ENCODE measurements around the gene PJA1. TPM values are rescaled to one million over a fixed set of nuclear protein-coding genes. Genes with fewer than 3 reads are reported as not detected.

Gene PJA1
- polyA plus RNA-seq, 3 donors, result 2.1 to 11.6 (median 8.8) TPM

GRCh38 chrX:69163936-69164741 is 1.1 kb downstream of the PJA1 start:
- DNase-seq, result peak in 1 of 3 donors; percentile 8
- H3K4me3 ChIP-seq (replicated peaks in 1 of 3; ENCODE audit: low read depth in 2 of 3, low read length in 3 of 3), result peak overlapping the region; percentile 55 to 81 (median 71)
- no peaks in the 10 kb centered on the region for H3K4me1 ChIP-seq (ENCODE audit: control insufficient read depth in 1 of 2, insufficient read depth in 2 of 2, low read length in 2 of 2)
- H3K9ac ChIP-seq (ENCODE audit: insufficient read depth, low read length, poor library complexity, severe bottlenecking), result peak overlapping the region; percentile 62
- intact Hi-C loops (cut with micrococcal nuclease), result no loop called here
- Mint-ChIP-seq H3K4me1 (peaks cover 10% of the 10 kb centered on the region), H3K27ac (peak overlapping the region in 1 of 7 donors; percentile 76), H3K4me3 (peak overlapping the region; percentile 81 to 90), H3K27me3 (ENCODE audit: low read depth in 3 of 3) (peaks cover 1 to 6% (median 4%) of the 10 kb centered on the region in 3 donors), H3K9me3 (peaks cover 0 to 9% (median 0%) of the 10 kb centered on the region in 7 donors), H3K36me3 (peaks cover 3 to 9% of the 10 kb centered on the region in 2 donors)
- no peak overlapping the region for H3K27ac ChIP-seq (ENCODE audit: low read depth in 1 of 2, low read length in 2 of 2)
- no peaks in the 10 kb centered on the region for H3K27me3 ChIP-seq (ENCODE audit: control insufficient read depth in 2 of 2, insufficient read depth in 2 of 2, low read length in 2 of 2)
- no peaks in the 10 kb centered on the region for H3K36me3 ChIP-seq (replicated peaks in 1 of 2; ENCODE audit: control insufficient read depth in 1 of 2, insufficient read depth in 2 of 2, low read length in 2 of 2)
- no peaks in the 10 kb centered on the region for H3K79me2 ChIP-seq (ENCODE audit: insufficient read depth, low read length)
- no peak for TF ChIP-seq CTCF (IDR thresholded peaks at IDR 0.05)
- peak overlapping the region; percentile 80 for H3K4me2 ChIP-seq (replicated peaks; ENCODE audit: extremely low read depth, low read length, poor library complexity, severe bottlenecking)
- H4K20me1 ChIP-seq (ENCODE audit: insufficient read depth, low read length), result no peaks in the 10 kb centered on the region
- WGBS (ENCODE audit: insufficient coverage), result 48% methylated on average over 10 of the region's 23 CpGs
- no peaks in the 10 kb centered on the region for H3K9me3 ChIP-seq (replicated peaks in 1 of 2; ENCODE audit: control insufficient read depth in 1 of 2, insufficient read depth in 1 of 2, low read length in 2 of 2)
- H2AFZ ChIP-seq (ENCODE audit: insufficient read depth, low read depth, low read length, poor library complexity, severe bottlenecking), result peak overlapping the region; percentile 70

- Histone ChIP-seq H3K27ac (ENCODE audit: low read depth in 1 of 2, low read length in 2 of 2) (no peak overlapping the region), H4K20me1 (ENCODE audit: insufficient read depth, low read length) (no peaks in the 10 kb centered on the region), H2AFZ (ENCODE audit: insufficient read depth, low read depth, low read length, poor library complexity, severe bottlenecking) (no peak overlapping the region), H3K36me3 (replicated peaks in 1 of 2; ENCODE audit: control insufficient read depth in 1 of 2, insufficient read depth in 2 of 2, low read length in 2 of 2) (no peaks in the 10 kb centered on the region), H3K4me2 (replicated peaks; ENCODE audit: extremely low read depth, low read length, poor library complexity, severe bottlenecking) (no peak overlapping the region), H3K4me3 (replicated peaks in 1 of 3; ENCODE audit: low read depth in 2 of 3, low read length in 3 of 3) (no peak overlapping the region), H3K27me3 (ENCODE audit: control insufficient read depth in 2 of 2, insufficient read depth in 2 of 2, low read length in 2 of 2) (no peaks in the 10 kb centered on the region), H3K9ac (ENCODE audit: insufficient read depth, low read length, poor library complexity, severe bottlenecking) (no peak overlapping the region), H3K9me3 (replicated peaks in 1 of 2; ENCODE audit: control insufficient read depth in 1 of 2, insufficient read depth in 1 of 2, low read length in 2 of 2) (no peaks in the 10 kb centered on the region), H3K4me1 (ENCODE audit: control insufficient read depth in 1 of 2, insufficient read depth in 2 of 2, low read length in 2 of 2) (no peaks in the 10 kb centered on the region), H3K79me2 (ENCODE audit: insufficient read depth, low read length) (no peaks in the 10 kb centered on the region)
- Mint-ChIP-seq H3K27me3 (ENCODE audit: low read depth in 3 of 3) (peaks cover under 1 to 6% (median 4%) of the 10 kb centered on the region in 3 donors), H3K27ac (peak overlapping the region in 2 of 7 donors; percentile 10 to 73), H3K36me3 (peaks cover 3 to 9% of the 10 kb centered on the region in 2 donors), H3K9me3 (peaks cover 0 to 6% (median 0%) of the 10 kb centered on the region in 7 donors), H3K4me1 (peaks cover 10% of the 10 kb centered on the region), H3K4me3 (no peak overlapping the region)
- WGBS (ENCODE audit: insufficient coverage), result 100% methylated on average over 5 of the region's 9 CpGs
- intact Hi-C loops (cut with micrococcal nuclease), result no loop called here
- no peak for TF ChIP-seq CTCF (IDR thresholded peaks at IDR 0.05)
- DNase-seq, result no peak
Measured at GRCh38 chrX:69162361-69162865, 2.8 kb downstream of the PJA1 start.
